IPS-11a (cell line): ENCODE data around the gene WWP2.

Experiments
- H3K4me3 ChIP-seq: one replicate; pipeline ENCODE4 v1.5.1; 2013; ENCODE audit warnings: low read depth, low read length, control low read depth

The WWP2 gene

DNA sequence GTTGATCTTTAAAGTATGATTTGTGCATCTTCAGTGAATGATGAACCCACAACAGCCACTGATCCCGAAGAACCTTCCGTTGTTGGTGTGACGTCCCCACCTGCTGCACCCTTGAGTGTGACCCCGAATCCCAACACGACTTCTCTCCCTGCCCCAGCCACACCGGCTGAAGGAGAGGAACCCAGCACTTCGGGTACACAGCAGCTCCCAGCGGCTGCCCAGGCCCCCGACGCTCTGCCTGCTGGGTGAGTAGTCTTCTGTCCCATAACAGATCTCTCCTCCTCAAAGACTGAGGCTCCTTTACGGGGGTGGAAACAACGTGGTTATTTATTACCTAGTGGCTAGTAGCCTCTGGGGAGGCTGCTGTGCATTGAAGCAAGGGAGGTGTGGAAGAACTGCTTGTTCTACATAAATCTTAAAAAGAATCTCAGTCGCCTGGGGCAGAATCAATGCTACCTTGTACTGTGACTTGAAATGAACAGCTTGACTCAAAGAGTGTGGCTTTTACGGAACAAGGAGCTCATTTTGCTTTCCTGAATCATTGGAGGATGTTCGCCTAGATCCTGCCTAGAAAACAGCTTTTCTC is 126.0 kb downstream of the WWP2 start:
- H3K4me3 ChIP-seq = no peak overlapping the region

DNA sequence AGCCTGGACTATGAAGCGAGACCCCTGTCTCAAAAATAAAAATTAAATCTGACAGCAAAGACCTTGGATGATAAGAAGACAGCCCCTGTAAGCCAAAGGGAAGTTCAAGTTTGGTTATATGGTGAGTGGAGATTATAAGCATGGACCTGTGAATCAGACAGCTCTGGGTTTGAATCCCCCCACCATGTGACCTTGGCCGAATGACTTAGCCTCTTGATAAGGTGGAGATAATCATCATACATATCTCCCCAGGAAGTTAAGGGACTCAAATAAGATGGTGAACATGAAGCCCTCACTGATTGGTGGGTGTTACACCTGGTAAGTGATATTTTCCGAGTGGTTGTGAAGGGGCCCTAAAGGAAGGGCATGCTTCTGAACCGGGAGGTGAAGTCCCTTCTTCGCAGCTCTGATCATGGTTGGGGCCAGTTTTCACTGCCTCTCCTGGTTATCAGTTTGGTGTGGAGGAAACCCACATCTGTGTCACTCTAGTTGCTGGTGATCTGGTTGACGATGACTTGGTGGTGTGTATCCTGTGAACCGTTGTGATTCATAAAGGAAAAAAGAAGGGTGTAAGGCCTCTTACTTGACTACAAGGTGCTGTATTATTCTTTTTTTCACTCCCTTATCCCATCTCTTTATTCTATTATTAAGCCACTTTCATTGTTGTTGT is 127.3 kb downstream of the WWP2 start:
- H3K4me3 ChIP-seq = no peak overlapping the region

DNA sequence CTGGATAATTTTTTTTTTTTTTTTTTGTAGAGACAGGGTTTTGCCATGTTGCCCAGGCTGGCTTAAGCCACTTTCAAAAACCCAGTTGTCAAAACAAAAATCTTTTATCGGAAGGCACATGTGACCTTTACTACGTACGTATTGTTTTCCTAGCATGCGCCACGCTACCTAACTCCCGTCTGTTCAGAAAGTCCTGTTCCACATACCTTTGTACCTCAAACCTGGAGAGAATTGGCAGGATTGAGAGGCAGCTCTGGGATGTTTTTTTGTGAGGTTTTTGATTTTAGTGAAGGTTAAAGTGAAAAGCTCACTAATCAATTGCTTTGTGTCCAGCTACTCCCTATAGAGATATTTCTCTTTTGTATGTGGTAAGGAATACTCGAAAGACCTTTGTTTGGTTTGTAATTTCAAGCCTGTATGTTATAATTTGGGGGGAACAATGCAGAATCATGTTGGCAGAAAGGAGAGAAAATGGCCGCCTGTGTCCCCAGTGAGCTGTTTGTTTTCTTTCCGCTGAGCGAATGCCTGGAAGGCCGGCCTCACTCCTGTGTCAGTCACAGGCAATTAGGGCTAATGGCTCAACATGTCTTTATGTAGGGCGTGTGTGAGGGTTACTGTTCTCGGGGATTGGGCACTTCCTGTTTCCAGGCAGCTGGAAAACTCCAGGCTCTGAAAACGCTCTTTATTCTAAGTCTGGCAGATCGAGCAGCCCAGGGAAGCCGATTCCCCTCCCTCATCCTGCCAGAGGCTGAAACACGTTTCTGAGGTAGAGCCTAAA is 128.2 kb downstream of the WWP2 start:
- H3K4me3 ChIP-seq = no peak overlapping the region

DNA sequence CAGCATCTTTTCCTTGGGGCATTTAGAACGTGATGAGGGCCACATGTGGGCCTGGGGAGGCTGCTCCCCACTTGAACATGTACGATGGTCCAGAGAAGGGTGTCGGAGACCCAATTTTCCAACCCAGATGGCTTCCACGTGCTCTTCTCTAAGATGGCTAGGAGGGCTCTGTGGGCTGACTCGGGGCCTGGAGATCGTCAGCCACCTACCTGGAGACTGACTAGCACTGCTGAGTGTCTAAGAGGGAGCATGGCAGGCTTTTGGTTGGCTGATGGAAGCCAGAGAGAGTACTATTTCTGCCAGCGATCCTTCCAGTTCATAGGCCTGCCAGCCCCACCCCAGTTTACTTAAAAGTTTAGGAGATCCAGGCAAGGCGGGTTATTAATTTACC is 128.8 kb downstream of the WWP2 start:
- no peak overlapping the region for H3K4me3 ChIP-seq

DNA sequence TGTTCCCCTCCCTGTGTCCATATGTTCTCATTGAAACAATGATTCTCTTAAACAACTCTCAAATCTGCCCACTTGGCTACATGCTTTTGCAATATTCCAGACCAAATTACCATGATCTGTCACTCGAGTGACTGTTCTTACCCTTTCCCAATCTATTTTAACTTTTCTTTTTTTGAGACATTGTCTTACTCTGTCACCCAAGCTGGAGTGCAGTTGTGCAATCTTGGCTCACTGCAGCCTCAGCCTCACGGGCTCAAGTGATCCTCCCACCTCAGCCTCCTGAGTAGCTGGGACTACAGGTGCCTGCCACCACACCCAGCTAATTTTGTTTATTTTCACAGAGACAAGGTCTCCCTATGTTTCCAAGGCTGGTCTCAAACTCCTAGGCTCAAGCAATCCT is 130.2 kb downstream of the WWP2 start:
- no peak overlapping the region for H3K4me3 ChIP-seq

DNA sequence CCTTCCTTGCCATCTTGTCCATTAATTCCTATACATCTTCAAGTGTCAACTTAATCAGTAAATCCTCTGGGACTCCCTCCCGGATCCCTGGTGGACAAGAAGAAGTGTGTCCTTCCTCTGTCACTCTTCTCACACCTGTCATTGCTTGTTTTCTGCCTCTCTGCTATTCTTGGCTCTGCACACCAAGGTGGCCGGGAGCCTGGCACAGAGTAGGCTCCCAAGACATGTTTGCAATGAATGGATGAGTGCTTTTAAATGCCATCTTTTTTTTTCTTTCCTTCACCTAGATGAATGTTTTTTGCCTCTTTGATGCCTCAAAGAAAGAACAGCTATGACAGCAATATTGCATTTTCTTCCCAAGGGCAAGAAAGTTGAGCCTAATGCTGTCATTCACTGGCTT is 131.0 kb downstream of the WWP2 start:
- no peak overlapping the region for H3K4me3 ChIP-seq

DNA sequence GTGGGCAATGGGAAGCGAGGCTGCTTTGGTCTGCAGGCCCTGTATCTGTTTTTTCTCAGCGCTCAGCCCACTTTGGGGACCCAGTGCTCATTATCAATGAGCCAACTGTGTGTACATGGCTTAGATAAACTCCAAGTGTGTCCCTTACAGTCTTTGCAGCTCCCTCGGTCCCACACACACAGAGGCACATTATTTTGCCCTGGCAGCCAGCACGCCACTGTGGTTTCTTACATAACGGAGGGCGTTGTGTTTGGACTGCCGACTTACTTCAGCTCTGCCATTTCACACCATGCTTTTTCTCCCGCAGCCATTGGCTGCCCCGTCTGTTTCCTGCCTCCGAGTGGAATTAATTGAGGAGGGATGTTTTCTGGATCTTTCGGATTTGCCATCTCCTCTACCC is 132.5 kb downstream of the WWP2 start:
- no peak overlapping the region for H3K4me3 ChIP-seq

DNA sequence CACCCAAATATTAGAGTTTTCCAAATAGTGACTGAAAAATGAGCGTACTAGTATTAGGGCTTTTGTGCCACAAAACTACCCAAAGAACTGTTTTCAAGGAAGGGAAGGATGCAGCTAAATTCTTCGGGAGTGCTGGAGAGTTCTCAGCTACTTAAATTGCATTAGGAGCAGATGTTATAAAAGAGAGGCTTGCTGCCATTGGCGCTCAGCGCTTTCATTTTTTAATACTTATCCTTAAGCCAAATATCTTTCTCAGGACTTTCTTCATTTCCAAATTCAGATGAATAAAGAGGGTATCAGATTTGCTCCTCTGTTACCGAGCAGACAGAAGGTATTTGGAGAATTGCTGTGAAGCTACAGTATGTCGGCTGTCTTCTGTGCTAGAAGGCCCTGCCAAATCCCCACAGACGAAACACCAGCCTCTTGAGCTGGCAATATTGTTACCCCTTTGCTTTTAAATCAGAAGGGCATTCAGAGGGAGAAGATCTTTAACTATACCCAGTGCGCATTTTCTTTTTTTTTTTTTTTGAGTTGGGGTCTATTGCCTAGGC is 141.8 kb downstream of the WWP2 start:
- H3K4me3 ChIP-seq = no peak overlapping the region

DNA sequence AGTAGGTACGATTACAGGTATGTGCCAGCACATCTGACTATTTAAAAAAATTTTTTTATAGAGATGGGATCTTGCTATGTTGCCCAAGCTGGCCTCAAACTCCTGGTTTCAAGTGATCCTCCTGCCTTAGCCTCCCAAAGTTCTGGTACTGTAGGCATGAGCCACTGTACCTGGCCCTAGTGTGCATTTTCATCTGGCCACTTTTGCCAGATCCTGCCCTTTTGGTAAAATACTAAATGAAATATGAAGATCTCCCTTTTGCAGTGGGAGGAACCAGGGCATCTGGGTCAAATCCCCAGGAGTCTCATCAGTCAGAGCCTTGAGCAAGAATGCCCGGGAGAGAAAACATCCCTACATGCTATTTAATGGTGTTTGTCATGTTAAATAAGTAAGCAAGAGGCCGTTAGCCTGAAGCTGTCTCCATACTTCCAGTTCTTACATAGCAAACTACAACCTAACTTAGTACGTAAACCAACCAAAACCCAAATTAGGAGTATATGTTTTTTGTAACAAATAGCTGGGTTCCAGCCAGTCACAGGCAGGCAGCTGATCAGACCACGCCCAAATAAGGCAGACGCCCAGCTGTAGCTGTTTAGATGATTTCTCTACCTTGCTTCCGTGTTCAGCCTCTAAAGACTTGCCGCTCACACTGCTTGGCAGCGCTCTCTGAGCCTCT is 142.5 kb downstream of the WWP2 start:
- H3K4me3 ChIP-seq = no peak overlapping the region

DNA sequence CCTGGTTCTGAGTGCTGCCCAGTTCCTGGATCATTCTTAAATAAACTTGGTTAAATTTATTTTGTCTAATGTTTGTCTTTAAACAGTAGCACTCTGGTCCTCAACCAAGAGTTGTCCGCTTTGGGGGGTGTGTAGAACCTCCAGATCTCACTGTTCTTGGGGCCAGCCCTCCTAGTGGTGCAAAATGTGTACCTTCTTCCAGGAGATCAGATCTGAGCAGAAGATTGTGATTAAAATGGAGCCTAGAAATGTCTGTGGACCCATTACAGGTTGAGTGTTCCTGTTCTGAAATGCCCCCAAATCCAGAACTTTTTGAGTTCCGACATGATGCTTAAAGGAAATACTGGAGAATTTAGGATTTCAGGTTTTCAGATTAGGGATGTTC is 143.0 kb downstream of the WWP2 start:
- H3K4me3 ChIP-seq = no peak overlapping the region

DNA sequence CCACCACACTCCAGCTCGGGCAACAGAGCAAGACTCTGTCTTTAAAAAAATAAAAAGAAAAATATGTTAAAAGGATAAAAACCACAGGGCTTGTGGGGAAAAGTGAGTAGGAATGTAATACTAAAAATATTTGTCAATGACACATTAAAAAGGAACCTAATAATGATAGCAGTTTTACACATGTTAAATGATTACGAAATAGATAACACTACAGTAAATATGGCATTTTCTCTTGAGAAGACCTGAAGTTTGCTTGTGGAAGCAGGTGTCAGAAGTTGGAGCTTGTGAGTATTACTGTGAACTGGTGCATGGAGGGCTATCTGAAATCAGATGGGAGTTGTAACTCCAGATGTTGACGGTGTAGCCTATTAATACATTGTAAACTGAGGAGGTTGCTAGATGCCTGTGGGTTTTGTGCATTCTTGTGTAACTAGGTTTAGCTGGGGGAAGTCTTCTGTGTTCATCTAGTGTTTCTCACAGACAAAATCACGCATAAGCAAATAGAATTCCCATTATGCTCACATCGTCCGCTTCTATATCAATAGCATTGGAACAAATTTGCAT is 144.8 kb downstream of the WWP2 start:
- no peak overlapping the region for H3K4me3 ChIP-seq

DNA sequence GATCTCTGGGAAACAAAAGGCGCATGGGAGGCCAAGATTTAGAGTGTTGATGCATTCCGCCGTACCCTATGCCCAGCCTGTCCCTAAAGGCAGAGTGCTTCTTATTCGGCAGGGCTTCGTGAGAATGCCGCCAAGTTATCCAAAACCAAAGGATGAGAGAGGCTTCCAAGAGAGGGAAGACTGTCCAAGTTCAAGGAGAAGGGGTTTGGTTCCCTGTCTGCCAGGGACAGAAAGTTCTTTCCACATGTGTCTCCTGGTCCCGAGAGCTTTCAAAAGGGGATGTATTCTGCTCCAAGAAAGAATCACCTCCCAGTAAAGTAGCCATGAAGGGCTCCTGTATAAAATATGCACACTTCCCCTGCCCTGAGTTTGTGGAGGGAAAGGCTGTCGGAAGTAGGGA is 146.9 kb downstream of the WWP2 start:
- no peak overlapping the region for H3K4me3 ChIP-seq

DNA sequence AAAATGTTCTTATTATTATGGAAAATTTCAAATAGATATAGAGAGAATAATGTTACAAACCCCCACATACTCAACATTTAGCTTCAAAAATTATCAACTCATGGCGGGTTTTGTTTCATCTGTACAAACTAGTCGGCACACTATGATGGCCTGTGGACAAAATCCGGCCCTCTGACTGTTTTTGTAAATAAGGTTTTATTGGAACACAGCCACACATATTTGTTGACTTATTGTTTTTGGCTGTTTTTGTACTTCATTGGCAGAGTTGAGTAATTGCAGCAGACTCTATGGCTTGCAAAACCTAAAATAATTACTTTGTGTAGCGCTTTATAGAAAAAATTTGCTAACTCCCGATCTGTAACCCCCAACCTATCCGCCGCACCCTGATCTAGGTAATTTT is 147.6 kb downstream of the WWP2 start:
- H3K4me3 ChIP-seq = no peak overlapping the region

DNA sequence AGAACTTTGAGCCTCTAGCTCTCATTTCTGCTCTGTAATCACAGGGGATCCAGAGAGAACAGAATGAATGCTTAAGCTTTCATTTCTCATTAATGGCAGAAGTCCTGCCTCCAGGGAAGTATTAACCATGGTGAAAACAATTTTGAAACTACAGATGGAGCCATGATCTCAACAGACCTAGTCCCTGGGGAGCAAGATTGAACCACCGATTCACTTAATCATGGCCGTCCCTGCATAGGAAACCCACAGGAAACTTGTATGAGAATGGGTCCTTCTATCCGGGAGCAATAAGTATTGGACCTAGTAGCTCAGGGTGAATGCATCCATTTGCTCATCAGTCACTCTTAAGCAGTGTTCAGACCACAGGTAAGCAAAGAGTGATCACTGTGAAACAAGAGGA is 148.8 kb downstream of the WWP2 start:
- no peak overlapping the region for H3K4me3 ChIP-seq

DNA sequence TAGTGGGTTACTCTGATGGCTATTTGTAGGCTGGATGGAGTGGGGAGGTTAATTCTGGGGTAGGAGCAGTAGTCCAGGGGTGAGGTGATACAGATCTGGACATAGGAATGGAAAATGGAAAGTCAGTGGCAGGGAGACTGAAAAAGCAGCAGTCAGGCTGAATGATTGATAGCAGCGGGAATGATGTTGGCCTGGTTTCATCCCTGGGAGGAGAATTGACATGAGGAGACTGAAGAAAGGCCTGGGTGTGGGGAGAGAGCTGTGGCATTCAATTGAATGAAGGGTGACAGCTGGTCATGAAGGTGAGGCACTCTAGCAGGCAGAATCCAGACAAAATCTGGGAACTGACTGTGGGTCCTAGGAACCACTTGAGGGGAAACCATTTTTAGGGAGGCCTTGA is 154.3 kb downstream of the WWP2 start:
- H3K4me3 ChIP-seq = no peak overlapping the region

DNA sequence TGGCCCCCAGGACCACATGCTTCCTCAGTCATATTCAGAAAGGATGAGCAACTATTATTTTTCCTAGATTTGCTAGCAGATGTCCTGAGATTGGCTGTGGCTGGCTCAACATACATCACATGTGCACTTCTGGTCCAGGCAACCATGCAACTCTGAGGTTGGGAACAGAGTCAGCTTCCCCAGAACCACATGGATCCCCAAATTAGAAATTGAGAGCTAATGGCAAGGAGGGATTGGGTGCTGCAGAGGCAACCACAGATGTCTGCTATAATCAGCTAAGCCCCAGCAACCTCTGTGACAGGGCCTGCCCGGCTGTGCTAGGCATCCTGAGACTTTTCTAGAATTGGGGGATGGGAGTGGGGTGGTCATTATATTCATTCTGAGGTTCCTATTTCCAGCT is 155.2 kb downstream of the WWP2 start:
- no peak overlapping the region for H3K4me3 ChIP-seq

DNA sequence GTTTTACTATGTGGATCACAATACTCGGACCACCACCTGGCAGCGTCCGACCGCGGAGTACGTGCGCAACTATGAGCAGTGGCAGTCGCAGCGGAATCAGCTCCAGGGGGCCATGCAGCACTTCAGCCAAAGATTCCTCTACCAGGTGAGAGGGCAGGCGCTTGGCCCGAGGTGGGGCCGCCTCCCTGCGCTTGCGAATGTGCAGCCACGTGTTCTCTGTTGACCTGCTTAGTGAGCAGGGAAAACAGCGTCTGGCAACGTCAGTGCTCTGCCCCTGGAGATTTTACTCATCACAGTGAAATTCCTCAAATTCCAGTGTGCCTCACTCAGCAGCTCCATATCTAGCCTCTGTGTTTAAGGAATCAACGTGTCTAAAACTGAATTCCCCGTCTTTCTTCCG is 155.6 kb downstream of the WWP2 start:
- H3K4me3 ChIP-seq = no peak overlapping the region

DNA sequence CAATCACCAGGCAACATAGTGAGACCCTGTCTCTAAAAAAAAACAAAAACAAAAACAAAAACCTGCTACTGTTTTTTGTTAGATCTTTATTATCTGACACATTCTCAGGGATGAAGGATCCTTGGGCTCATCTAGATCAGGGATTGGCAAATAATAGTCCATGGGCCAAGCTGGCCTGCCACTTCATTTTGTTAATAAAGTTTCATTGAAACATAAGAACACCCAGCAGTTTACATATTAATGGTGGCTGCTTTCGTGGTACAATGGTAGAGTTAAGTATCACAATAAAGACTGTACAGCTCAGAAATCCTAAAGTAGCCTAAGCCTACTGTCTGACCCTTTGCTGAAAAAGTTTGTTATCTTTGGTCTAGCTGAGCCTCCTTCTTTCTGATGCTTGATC is 156.1 kb downstream of the WWP2 start:
- H3K4me3 ChIP-seq = no peak overlapping the region

DNA sequence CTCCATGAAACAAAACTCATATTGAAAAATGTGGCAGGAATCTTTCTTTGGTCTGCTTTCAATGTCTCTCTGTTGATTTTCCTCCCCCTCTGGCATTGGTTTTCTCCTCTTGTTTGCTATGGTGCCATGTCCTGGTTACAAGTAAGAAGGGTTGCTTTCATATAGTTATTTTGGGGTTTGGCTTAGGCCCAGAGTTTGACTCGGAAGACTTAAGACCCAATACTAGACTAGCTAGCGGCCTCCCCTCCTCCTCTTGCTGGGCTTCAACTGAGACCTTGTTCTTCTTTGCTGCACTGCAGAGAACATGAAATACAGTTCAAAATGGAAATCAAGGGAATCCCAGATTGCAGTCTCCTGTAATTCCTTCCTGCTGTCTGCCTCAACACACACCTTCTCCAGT is 159.0 kb downstream of the WWP2 start:
- H3K4me3 ChIP-seq = no peak overlapping the region

DNA sequence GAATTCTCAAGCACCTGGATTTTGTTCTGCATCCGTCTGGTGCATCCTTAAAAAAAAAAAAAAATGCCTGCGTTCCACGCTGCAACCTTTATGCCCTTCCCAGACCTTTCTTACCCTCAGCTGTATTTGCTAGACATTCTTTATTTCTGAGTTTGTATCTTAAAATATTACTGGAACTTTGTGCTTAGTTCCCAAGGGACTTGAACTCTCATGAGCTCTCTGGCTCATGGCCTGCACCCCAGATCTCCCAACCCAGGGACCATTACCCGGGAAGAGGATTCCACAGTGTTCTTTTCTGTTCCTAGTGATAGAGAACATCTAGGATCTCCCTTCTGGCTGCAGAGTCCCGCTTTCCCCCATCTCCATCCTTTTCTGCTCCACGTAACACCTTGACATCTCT is 160.1 kb downstream of the WWP2 start:
- H3K4me3 ChIP-seq = no peak overlapping the region

DNA sequence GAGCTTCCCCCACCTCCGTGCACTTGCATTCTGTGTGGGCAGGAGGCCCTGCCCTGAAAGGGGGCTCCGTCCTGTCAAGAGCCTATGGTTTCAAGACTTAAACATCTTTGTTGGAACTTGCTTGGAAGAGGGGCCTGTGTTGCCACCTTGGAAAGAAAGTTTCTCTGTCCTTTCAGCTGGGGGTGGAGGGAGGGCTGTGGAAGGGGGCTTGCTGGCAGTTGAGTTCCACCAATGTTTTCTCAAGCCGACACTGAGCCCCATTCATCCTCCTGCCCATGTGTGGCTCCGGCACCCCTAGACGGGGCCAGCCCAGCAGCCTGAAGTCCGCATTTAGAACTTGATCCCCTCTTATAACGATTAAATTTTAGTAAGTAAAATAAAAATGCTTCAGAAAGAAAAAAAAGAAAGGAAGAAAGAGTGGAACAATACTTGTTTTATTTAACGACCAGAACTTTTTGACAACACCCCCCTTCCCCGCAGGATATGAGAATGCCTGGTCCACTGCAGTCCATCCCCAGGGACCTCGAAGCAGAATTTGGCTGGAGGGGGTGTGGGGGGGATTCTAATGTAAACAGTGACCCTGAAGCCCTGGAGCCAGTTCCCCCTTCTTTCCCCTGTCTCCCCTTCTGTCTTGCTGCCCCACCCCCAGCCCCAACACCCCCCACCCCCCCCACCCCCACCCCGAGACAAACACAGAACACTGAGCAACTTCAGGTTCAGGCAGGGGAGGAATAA is 162.1 kb downstream of the WWP2 start:
- H3K4me3 ChIP-seq = no peak overlapping the region
